HepG2 (cell line): ENCODE data around the gene TRPV2. TPM values are rescaled to one million over a fixed set of nuclear protein-coding genes. Genes with fewer than 3 reads are reported as not detected.

Source experiments
- ATAC-seq: fragments of 200-7000 bp; cut with Tn5 transposase; 3 replicates; pipeline ENCODE4 v1.9.1; 2020; ENCODE audit warnings: mild to moderate bottlenecking, moderate library complexity
- BruUV-seq: library from RNA; stranded (reverse); fragments of 400-500 nt; replicated peaks from 2 replicates; lab custom pipeline; 2021; lab: Mats Ljungman, UMichigan
- CTCF ChIA-PET: fragments of 300-600 bp; formaldehyde crosslinking; extraction: SDS; loops from one replicate; lab custom pipeline; 2021; ENCODE audit warnings: low total read pairs, inconsistent platforms, low intra/inter-chr PET ratio; lab: Yijun Ruan, JAX
- POLR2A ChIA-PET: fragments of 350-600 bp; sonication (Branson Sonifier 250); formaldehyde crosslinking; loops from one replicate; lab custom pipeline; 2020; ENCODE audit warnings: antibody characterized with exemption, inconsistent platforms; lab: Yijun Ruan, JAX
- DNase-seq: peaks from one replicate; pipeline ENCODE4 v3.0.0-alpha.2; 2015; ENCODE audit warnings: low spot score
- FAIRE-seq: peaks from 3 replicates; lab custom pipeline; 2011; peaks lifted over from hg19 to GRCh38; lab: Jason Lieb, UNC
- H2AFZ ChIP-seq: one replicate; pipeline ENCODE4 v1.6.1; 2011; ENCODE audit warnings: low read length, inconsistent platforms
- H3K27ac ChIP-seq: fragments of 300-600 bp; 3 replicates; pipeline ENCODE4 v1.8.0; 2011; ENCODE audit warnings: mixed run types, mild to moderate bottlenecking, mixed read lengths, low read length, inconsistent platforms; ENCODE audit not compliant: insufficient read depth; ENCODE audit errors: extremely low read length
- H3K27me3 ChIP-seq, 2 experiments: fragments of 200-600 bp in 1 of 2; 2 replicates in 1 of 2; 3 replicates in 1 of 2; pipeline versions ENCODE4 v1.6.0 to v1.8.0; 2011; ENCODE audit warnings: low read length in 2 of 2, mild to moderate bottlenecking in 2 of 2, moderate library complexity in 2 of 2, inconsistent platforms in 1 of 2; ENCODE audit not compliant: insufficient read depth in 2 of 2, control insufficient read depth in 1 of 2
- H3K36me3 ChIP-seq, 2 experiments: fragments of 200-600 bp in 1 of 2; replicated peaks in 1 of 2; 2 replicates in 1 of 2; 3 replicates in 1 of 2; pipeline versions ENCODE4 v1.5.1 to v1.8.0; 2011; ENCODE audit warnings: low read length in 2 of 2, inconsistent platforms in 1 of 2; ENCODE audit not compliant: insufficient read depth in 2 of 2, control insufficient read depth in 1 of 2
- H3K4me1 ChIP-seq: 2 replicates; pipeline ENCODE4 v1.5.1; 2012; ENCODE audit warnings: low read length, inconsistent platforms; ENCODE audit not compliant: insufficient read depth
- H3K4me2 ChIP-seq: 2 replicates; pipeline ENCODE4 v1.6.0; 2011; ENCODE audit warnings: low read depth, low read length, inconsistent platforms
- H3K4me3 ChIP-seq, 3 experiments: fragments of 200-600 bp in 1 of 3; sonication (generic), shearing (Covaris generic) in 1 of 3; replicated peaks in 1 of 3; 2 replicates each; pipeline ENCODE4 v1.5.1; 2011 to 2016; ENCODE audit warnings: low read length in 3 of 3, inconsistent platforms in 2 of 3, low read depth in 2 of 3, mild to moderate bottlenecking in 2 of 3, control low read depth in 1 of 3, mixed read lengths in 1 of 3; ENCODE audit not compliant: insufficient read depth in 1 of 3
- H3K79me2 ChIP-seq: one replicate; pipeline ENCODE4 v1.6.1; 2011; ENCODE audit warnings: low read length, inconsistent platforms; ENCODE audit not compliant: insufficient read depth
- H3K9ac ChIP-seq: 2 replicates; pipeline ENCODE4 v1.6.0; 2011; ENCODE audit warnings: mild to moderate bottlenecking, low read depth, low read length, inconsistent platforms; ENCODE audit not compliant: insufficient read depth
- H3K9me3 ChIP-seq: 2 replicates; pipeline ENCODE4 v1.5.1; 2012; ENCODE audit warnings: mild to moderate bottlenecking, low read length
- H4K20me1 ChIP-seq: 2 replicates; pipeline ENCODE4 v1.6.0; 2011; ENCODE audit warnings: inconsistent platforms, mild to moderate bottlenecking, low read length, moderate library complexity; ENCODE audit not compliant: insufficient read depth
- AGO1 ChIP-seq: fragments of 200-400 bp; formaldehyde crosslinking; IDR thresholded peaks from 2 replicates; pipeline ENCODE4 v1.6.1; 2017; ENCODE audit warnings: mild to moderate bottlenecking, low read depth, low read length, moderate library complexity; ENCODE audit not compliant: poor library complexity, severe bottlenecking
- AGO2 ChIP-seq: fragments of 200-400 bp; formaldehyde crosslinking; optimal IDR thresholded peaks from 2 replicates; pipeline ENCODE3; 2017; ENCODE audit warnings: mild to moderate bottlenecking, low read depth, low read length, moderate library complexity
- ATRX ChIP-seq: sonication (generic); formaldehyde crosslinking; IDR thresholded peaks from 2 replicates; pipeline ENCODE4 v1.4.0; 2020; ENCODE audit warnings: missing genetic modification reagents, borderline replicate concordance
- HMGA1 ChIP-seq: sonication (generic); formaldehyde crosslinking; conservative IDR thresholded peaks from 2 replicates; pipeline ENCODE4 v1.4.0; 2020; ENCODE audit warnings: missing genetic modification reagents
- JUNB ChIP-seq: sonication (generic); formaldehyde crosslinking; IDR thresholded peaks from 2 replicates; pipeline ENCODE4 v1.8.0; 2022; ENCODE audit warnings: missing genetic modification reagents, mild to moderate bottlenecking, borderline replicate concordance
- NFRKB ChIP-seq: fragments of 450-650 bp; IDR thresholded peaks from 2 replicates; pipeline ENCODE4 v1.6.1; 2017
- PAF1 ChIP-seq: IDR thresholded peaks from 2 replicates; pipeline ENCODE4 v1.6.1; 2016; ENCODE audit warnings: missing genetic modification reagents, missing compliant biosample characterization
- POLR2A ChIP-seq, 2 experiments: IDR thresholded peaks; 2 replicates each; pipeline ENCODE4 v1.6.1; 2011; ENCODE audit warnings: low read depth in 2 of 2, low read length in 2 of 2, mild to moderate bottlenecking in 1 of 2, moderate library complexity in 1 of 2; ENCODE audit not compliant: insufficient read depth in 1 of 2
- POLR2AphosphoS5 ChIP-seq: IDR thresholded peaks from 2 replicates; pipeline ENCODE4 v1.6.1; 2012; ENCODE audit warnings: low read depth, low read length
- POLR2G ChIP-seq: fragments of 200-400 bp; formaldehyde crosslinking; IDR thresholded peaks from 2 replicates; pipeline ENCODE4 v1.6.1; 2018; ENCODE audit warnings: mild to moderate bottlenecking, low read depth, low read length, moderate library complexity
- PRPF4 ChIP-seq: fragments of 200-400 bp; formaldehyde crosslinking; IDR thresholded peaks from 2 replicates; pipeline ENCODE4 v1.6.1; 2016; ENCODE audit warnings: low read length, low read depth; ENCODE audit not compliant: poor library complexity, severe bottlenecking
- RBFOX2 ChIP-seq: fragments of 200-400 bp; formaldehyde crosslinking; IDR thresholded peaks from 2 replicates; pipeline ENCODE4 v1.6.1; 2017; ENCODE audit warnings: low read depth, mild to moderate bottlenecking, low read length
- ZNF557 ChIP-seq: sonication (generic); formaldehyde crosslinking; IDR thresholded peaks from 2 replicates; pipeline ENCODE4 v1.4.0; 2020; ENCODE audit warnings: missing genetic modification reagents
- ZNF619 ChIP-seq: sonication (generic); formaldehyde crosslinking; IDR thresholded peaks from 2 replicates; pipeline ENCODE4 v1.4.0; 2020; ENCODE audit warnings: mild to moderate bottlenecking, missing genetic modification reagents
- ZNF781 ChIP-seq: sonication (generic); formaldehyde crosslinking; IDR thresholded peaks from 2 replicates; pipeline ENCODE4 v1.5.1; 2020; ENCODE audit warnings: borderline replicate concordance, mild to moderate bottlenecking, missing genetic modification reagents; ENCODE audit errors: not compliant biosample characterization
- ZNF839 ChIP-seq: sonication (generic); formaldehyde crosslinking; IDR thresholded peaks from 2 replicates; pipeline ENCODE4 v1.4.0; 2020; ENCODE audit warnings: missing genetic modification reagents, mild to moderate bottlenecking, borderline replicate concordance
- ZSCAN21 ChIP-seq: sonication (generic); formaldehyde crosslinking; IDR thresholded peaks from 2 replicates; pipeline ENCODE4 v1.8.0; 2022; ENCODE audit warnings: mild to moderate bottlenecking, missing genetic modification reagents, moderate library complexity, borderline replicate concordance
- WGBS: methylation state at CpG from one replicate; pipeline ENCODE4 v1.1.6; 2017; ENCODE audit warnings: low lambda C conversion rate; 5-methylcytosine and 5-hydroxymethylcytosine counted together
- in situ Hi-C: cut with HindIII; loops from 2 replicates; pipeline ENCODE4 v1.10.0; 2017; ENCODE audit warnings: low pct_unique_long_range_greater_than_20kb; ENCODE audit not compliant: extremely low pct_ligation_motif_present
- intact Hi-C: fragments of 100-400 bp; cut with micrococcal nuclease; formaldehyde crosslinking; loops from one replicate; pipeline ENCODE4 v1.10.0; 2022; ENCODE audit not compliant: unreplicated experiment
- polyA plus RNA-seq, 8 experiments: library from polyadenylated mRNA; depleted of rRNA in 3 of 8; stranded (reverse) in 7 of 8; unstranded in 1 of 8; fragments of >200 nt; fragmentation: Illumina TruSeq in 4 of 8; extraction: Trizol in 4 of 8; gene quantifications; 2 replicates each; pipeline versions ENCODE4 v1.2.1 to v1.2.3, GENCODE V29; 2011 to 2016; ENCODE audit warnings: low read depth in 4 of 8, missing spikeins in 1 of 8, mixed read lengths in 1 of 8; ENCODE audit not compliant: insufficient read depth in 1 of 8
- total RNA-seq, 5 experiments: library from RNA; depleted of rRNA; stranded (reverse); fragments of >200 nt; fragmentation: Illumina TruSeq; extraction: Trizol; gene quantifications; 2 replicates each; pipeline ENCODE4 v1.2.3, GENCODE V29; 2016; ENCODE audit warnings: low read depth in 1 of 5
- TF ChIP-seq, protein P1 (sequence below): sonication (generic); formaldehyde crosslinking; IDR thresholded peaks from 2 replicates; pipeline ENCODE4 v1.4.0; 2020; ENCODE audit warnings: missing genetic modification reagents
- TF ChIP-seq, protein P2 (sequence below): sonication (generic); formaldehyde crosslinking; IDR thresholded peaks from 2 replicates; pipeline ENCODE4 v1.4.0; 2020; ENCODE audit warnings: missing genetic modification reagents

Gene TRPV2
- total and polyA plus RNA-seq, 2 of the 13 experiments (the other 11 are each of a cell fraction or from before 2014, with no cell fraction given) = 13.6 to 21.3 TPM

DNA sequence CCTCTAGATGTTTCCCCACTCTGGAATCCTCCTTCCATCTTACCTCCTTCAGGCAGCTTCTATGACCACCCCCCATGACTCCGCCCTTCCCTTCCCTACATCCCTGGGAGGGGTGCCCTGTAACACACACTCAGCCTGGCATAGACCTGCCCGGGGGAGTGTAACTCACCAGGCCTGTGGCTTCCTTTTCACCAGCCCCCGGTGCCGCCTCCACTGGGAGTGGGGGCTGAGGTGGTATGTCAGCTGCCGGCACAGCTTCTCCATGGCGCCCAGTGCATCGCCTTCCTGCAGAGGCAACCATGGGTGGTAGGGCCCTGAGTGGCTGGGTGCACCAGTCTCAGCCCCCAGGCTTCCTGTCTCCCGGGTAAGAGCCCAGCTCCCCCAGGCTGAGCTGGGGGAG is 32.3 kb downstream of the TRPV2 start:
- Histone ChIP-seq H3K9ac (no peak overlapping the region), H3K9me3 (no peaks in the 10 kb centered on the region), H3K27me3 (no peaks in the 10 kb centered on the region), H3K4me1 (peaks cover 47% of the 10 kb centered on the region), H3K4me2 (no peak overlapping the region), H3K36me3 (peaks cover 11 to 28% of the 10 kb centered on the region in 2 experiments), H2AFZ (no peak overlapping the region), H3K79me2 (peaks cover under 1% of the 10 kb centered on the region), H4K20me1 (peaks cover 19% of the 10 kb centered on the region), H3K4me3 (no peak overlapping the region), H3K27ac (peak overlapping the region; percentile 10)
- 93% methylated on average over 6 of the region's 8 CpGs for WGBS
- DNase-seq (no peak), ATAC-seq (peak; percentile 3), FAIRE-seq (no peak)
- POLR2A ChIA-PET = interaction anchor here (2.4 to 10.1 kb wide), 2 partner anchors 9 to 20 kb away, joined by 11 to 159 read pairs; no protein-coding TSS in a partner anchor
- BruUV-seq = no TSS peak
- in situ Hi-C loops (no loop called here), intact Hi-C loops (no loop called here)
- CTCF ChIA-PET = no interaction called here
- TF ChIP-seq PRPF4 (no peak), ATRX (CRISPR knock-in tag) (no peak), POLR2AphosphoS5 (0 out of 2 replicates have a peak, but pooled peaks have one; percentile 23), POLR2G (peak; percentile 38; the same call in 1 of the 2 replicates), AGO1 (peak; percentile 72), PAF1 (CRISPR knock-in tag) (peak; percentile 62), ZSCAN21 (CRISPR knock-in tag) (no peak), ZNF781 (no peak), ZNF557 (CRISPR knock-in tag) (no peak), JUNB (CRISPR knock-in tag) (no peak), ZNF839 (CRISPR knock-in tag) (no peak), RBFOX2 (peak; percentile 44; the same call in 1 of the 2 replicates), HMGA1 (CRISPR knock-in tag) (no peak), AGO2 (peak; percentile 94), POLR2A (IDR thresholded peaks at IDR 0.05; ENCODE audit: insufficient read depth in 1 of 2, low read depth in 2 of 2, low read length in 2 of 2) (0 out of 4 replicates have a peak, but pooled peaks of 1 of the 2 experiments have one; percentile 48), NFRKB (no peak), ZNF619 (no peak)
- TF ChIP-seq, protein P1, sequence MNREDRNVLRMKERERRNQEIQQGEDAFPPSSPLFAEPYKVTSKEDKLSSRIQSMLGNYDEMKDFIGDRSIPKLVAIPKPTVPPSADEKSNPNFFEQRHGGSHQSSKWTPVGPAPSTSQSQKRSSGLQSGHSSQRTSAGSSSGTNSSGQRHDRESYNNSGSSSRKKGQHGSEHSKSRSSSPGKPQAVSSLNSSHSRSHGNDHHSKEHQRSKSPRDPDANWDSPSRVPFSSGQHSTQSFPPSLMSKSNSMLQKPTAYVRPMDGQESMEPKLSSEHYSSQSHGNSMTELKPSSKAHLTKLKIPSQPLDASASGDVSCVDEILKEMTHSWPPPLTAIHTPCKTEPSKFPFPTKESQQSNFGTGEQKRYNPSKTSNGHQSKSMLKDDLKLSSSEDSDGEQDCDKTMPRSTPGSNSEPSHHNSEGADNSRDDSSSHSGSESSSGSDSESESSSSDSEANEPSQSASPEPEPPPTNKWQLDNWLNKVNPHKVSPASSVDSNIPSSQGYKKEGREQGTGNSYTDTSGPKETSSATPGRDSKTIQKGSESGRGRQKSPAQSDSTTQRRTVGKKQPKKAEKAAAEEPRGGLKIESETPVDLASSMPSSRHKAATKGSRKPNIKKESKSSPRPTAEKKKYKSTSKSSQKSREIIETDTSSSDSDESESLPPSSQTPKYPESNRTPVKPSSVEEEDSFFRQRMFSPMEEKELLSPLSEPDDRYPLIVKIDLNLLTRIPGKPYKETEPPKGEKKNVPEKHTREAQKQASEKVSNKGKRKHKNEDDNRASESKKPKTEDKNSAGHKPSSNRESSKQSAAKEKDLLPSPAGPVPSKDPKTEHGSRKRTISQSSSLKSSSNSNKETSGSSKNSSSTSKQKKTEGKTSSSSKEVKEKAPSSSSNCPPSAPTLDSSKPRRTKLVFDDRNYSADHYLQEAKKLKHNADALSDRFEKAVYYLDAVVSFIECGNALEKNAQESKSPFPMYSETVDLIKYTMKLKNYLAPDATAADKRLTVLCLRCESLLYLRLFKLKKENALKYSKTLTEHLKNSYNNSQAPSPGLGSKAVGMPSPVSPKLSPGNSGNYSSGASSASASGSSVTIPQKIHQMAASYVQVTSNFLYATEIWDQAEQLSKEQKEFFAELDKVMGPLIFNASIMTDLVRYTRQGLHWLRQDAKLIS = no peak
- TF ChIP-seq, protein P2, sequence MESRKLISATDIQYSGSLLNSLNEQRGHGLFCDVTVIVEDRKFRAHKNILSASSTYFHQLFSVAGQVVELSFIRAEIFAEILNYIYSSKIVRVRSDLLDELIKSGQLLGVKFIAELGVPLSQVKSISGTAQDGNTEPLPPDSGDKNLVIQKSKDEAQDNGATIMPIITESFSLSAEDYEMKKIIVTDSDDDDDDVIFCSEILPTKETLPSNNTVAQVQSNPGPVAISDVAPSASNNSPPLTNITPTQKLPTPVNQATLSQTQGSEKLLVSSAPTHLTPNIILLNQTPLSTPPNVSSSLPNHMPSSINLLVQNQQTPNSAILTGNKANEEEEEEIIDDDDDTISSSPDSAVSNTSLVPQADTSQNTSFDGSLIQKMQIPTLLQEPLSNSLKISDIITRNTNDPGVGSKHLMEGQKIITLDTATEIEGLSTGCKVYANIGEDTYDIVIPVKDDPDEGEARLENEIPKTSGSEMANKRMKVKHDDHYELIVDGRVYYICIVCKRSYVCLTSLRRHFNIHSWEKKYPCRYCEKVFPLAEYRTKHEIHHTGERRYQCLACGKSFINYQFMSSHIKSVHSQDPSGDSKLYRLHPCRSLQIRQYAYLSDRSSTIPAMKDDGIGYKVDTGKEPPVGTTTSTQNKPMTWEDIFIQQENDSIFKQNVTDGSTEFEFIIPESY (CRISPR knock-in tag) = no peak
